ENCODE measurements around the gene MAP1B.

Gene MAP1B

GRCh38 chr5:72245951-72246532, 138.8 kb downstream of the MAP1B start:
- peak; percentile 8 for DNase-seq (ENCODE audit: low spot score)
- TF ChIP-seq CTCF (IDR thresholded peaks at IDR 0.05; ENCODE audit: extremely low read depth, missing control alignments), result no peak

- no peak for DNase-seq (ENCODE audit: low spot score)
- TF ChIP-seq CTCF (IDR thresholded peaks at IDR 0.05; ENCODE audit: extremely low read depth, missing control alignments), result no peak
Observed at GRCh38 chr5:72246954-72247442, 139.7 kb downstream of the MAP1B start.

- no peak for DNase-seq (ENCODE audit: low spot score)
- TF ChIP-seq CTCF (IDR thresholded peaks at IDR 0.05; ENCODE audit: extremely low read depth, missing control alignments), result no peak
Observed at GRCh38 chr5:72248410-72248981, 141.2 kb downstream of the MAP1B start.

DNA sequence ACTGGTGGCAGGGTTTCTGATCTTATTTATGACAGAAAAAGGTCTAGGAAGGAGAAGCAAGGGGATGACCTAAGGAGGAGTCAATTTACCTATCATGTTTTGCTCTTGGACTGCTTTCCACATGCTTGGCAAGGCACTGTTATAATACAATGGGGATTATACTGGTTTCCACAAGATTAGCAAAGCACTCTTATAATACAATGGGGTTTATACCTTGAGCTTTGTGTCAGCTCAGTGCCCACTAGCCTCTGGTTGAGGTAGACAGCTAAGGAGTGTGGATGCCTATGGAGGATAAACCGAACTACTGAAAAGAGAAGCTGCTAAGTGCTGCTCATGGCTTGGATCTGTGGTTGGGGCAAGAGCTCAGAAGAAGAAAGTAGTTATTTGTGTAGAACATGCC, 144.1 kb downstream of the MAP1B start:
- TF ChIP-seq CTCF (IDR thresholded peaks at IDR 0.05; ENCODE audit: extremely low read depth, missing control alignments), result no peak
- DNase-seq (ENCODE audit: low spot score), result no peak

GRCh38 chr5:72252008-72252407, 144.7 kb downstream of the MAP1B start:
- no peak for DNase-seq (ENCODE audit: low spot score)
- no peak for TF ChIP-seq CTCF (IDR thresholded peaks at IDR 0.05; ENCODE audit: extremely low read depth, missing control alignments)

GRCh38 chr5:72252574-72253155, 145.4 kb downstream of the MAP1B start:
- TF ChIP-seq CTCF (IDR thresholded peaks at IDR 0.05; ENCODE audit: extremely low read depth, missing control alignments), result no peak
- no peak for DNase-seq (ENCODE audit: low spot score)

- no peak for DNase-seq (ENCODE audit: low spot score)
- TF ChIP-seq CTCF (IDR thresholded peaks at IDR 0.05; ENCODE audit: extremely low read depth, missing control alignments), result no peak
Observed at GRCh38 chr5:72255237-72255636, 148.0 kb downstream of the MAP1B start.

Data from GM20000 (cell line).